ENCODE measurements around the gene MYL2. TPM values are rescaled to one million over a fixed set of nuclear protein-coding genes. Genes with fewer than 3 reads are reported as not detected.
"Not testable (repeated sequence)": the region's sequence is repeated elsewhere in the genome, so short reads cannot be mapped to it uniquely, and the experiment has no call there.

MYL2 gene
- total RNA-seq, 1 donor from 2014 or later: not detected

- Mint-ChIP-seq H3K27me3 (ENCODE audit: unreplicated experiment) (no peaks in the 10 kb centered on the region), H3K9me3 (ENCODE audit: unreplicated experiment) (no peaks in the 10 kb centered on the region), H3K4me3 (ENCODE audit: unreplicated experiment) (no peak overlapping the region), H3K4me1 (ENCODE audit: unreplicated experiment) (no peaks in the 10 kb centered on the region), H3K36me3 (ENCODE audit: low read depth, unreplicated experiment) (no peaks in the 10 kb centered on the region), H3K27ac (ENCODE audit: unreplicated experiment) (no peak overlapping the region)
- no peak for TF ChIP-seq CTCF (IDR thresholded peaks at IDR 0.05; ENCODE audit: unreplicated experiment)
- no peak for DNase-seq (ENCODE audit: low spot score)
Observed at GRCh38 chr12:110957159-110957558, 36.8 kb upstream of the MYL2 start.

- DNase-seq (ENCODE audit: low spot score); H3K27ac Mint-ChIP-seq (ENCODE audit: unreplicated experiment); H3K36me3 Mint-ChIP-seq (ENCODE audit: low read depth, unreplicated experiment); H3K9me3 Mint-ChIP-seq (ENCODE audit: unreplicated experiment); H3K27me3 Mint-ChIP-seq (ENCODE audit: unreplicated experiment); H3K4me3 Mint-ChIP-seq (ENCODE audit: unreplicated experiment); H3K4me1 Mint-ChIP-seq (ENCODE audit: unreplicated experiment): not testable (repeated sequence)
Observed at GRCh38 chr12:110950867-110951266, 30.5 kb upstream of the MYL2 start.

- not testable (repeated sequence) for H3K4me3 Mint-ChIP-seq (ENCODE audit: unreplicated experiment); H3K27me3 Mint-ChIP-seq (ENCODE audit: unreplicated experiment); H3K36me3 Mint-ChIP-seq (ENCODE audit: low read depth, unreplicated experiment); H3K27ac Mint-ChIP-seq (ENCODE audit: unreplicated experiment); H3K4me1 Mint-ChIP-seq (ENCODE audit: unreplicated experiment); H3K9me3 Mint-ChIP-seq (ENCODE audit: unreplicated experiment); DNase-seq (ENCODE audit: low spot score)
Observed at GRCh38 chr12:110950466-110950865, 30.1 kb upstream of the MYL2 start.

- no peaks in the 10 kb centered on the region for H3K36me3 Mint-ChIP-seq (ENCODE audit: low read depth, unreplicated experiment)
- no peaks in the 10 kb centered on the region for H3K9me3 Mint-ChIP-seq (ENCODE audit: unreplicated experiment)
- H3K4me3 Mint-ChIP-seq (ENCODE audit: unreplicated experiment): no peak overlapping the region
- H3K27me3 Mint-ChIP-seq (ENCODE audit: unreplicated experiment): peaks cover 4% of the 10 kb centered on the region
- TF ChIP-seq CTCF (IDR thresholded peaks at IDR 0.05; ENCODE audit: unreplicated experiment): no peak
- H3K27ac Mint-ChIP-seq (ENCODE audit: unreplicated experiment): no peak overlapping the region
- no peaks in the 10 kb centered on the region for H3K4me1 Mint-ChIP-seq (ENCODE audit: unreplicated experiment)
- no peak for DNase-seq (ENCODE audit: low spot score)
Observed at GRCh38 chr12:110948041-110948440, 27.7 kb upstream of the MYL2 start.

GRCh38 chr12:110943373-110943772, 23.0 kb upstream of the MYL2 start:
- no peak for DNase-seq (ENCODE audit: low spot score)
- H3K4me1 Mint-ChIP-seq (ENCODE audit: unreplicated experiment): no peaks in the 10 kb centered on the region
- no peak overlapping the region for H3K27ac Mint-ChIP-seq (ENCODE audit: unreplicated experiment)
- peaks cover 4% of the 10 kb centered on the region for H3K27me3 Mint-ChIP-seq (ENCODE audit: unreplicated experiment)
- H3K9me3 Mint-ChIP-seq (ENCODE audit: unreplicated experiment): no peaks in the 10 kb centered on the region
- no peak overlapping the region for H3K4me3 Mint-ChIP-seq (ENCODE audit: unreplicated experiment)
- TF ChIP-seq CTCF (IDR thresholded peaks at IDR 0.05; ENCODE audit: unreplicated experiment): no peak
- no peaks in the 10 kb centered on the region for H3K36me3 Mint-ChIP-seq (ENCODE audit: low read depth, unreplicated experiment)

- peaks cover 11% of the 10 kb centered on the region for H3K27me3 Mint-ChIP-seq (ENCODE audit: unreplicated experiment)
- no peaks in the 10 kb centered on the region for H3K9me3 Mint-ChIP-seq (ENCODE audit: unreplicated experiment)
Observed at GRCh38 chr12:110941391-110941790, 21.0 kb upstream of the MYL2 start.

More at GRCh38 chr12:110941391-110941790, 21.0 kb upstream of the MYL2 start:
- Mint-ChIP-seq H3K27ac (ENCODE audit: unreplicated experiment) (no peak overlapping the region), H3K36me3 (ENCODE audit: low read depth, unreplicated experiment) (no peaks in the 10 kb centered on the region), H3K4me1 (ENCODE audit: unreplicated experiment) (peaks cover 3% of the 10 kb centered on the region), H3K4me3 (ENCODE audit: unreplicated experiment) (no peak overlapping the region)
- no peak for DNase-seq (ENCODE audit: low spot score)
- TF ChIP-seq CTCF (IDR thresholded peaks at IDR 0.05; ENCODE audit: unreplicated experiment): no peak
